Measurements from ENCODE around the gene EDN2.

- TF ChIP-seq CTCF (IDR thresholded peaks at IDR 0.05; ENCODE audit: low read length) (no peak), EZH2phosphoT487 (IDR thresholded peaks at IDR 0.05; ENCODE audit: low read length) (no peak), EZH2 (optimal IDR thresholded peaks at IDR 0.05; ENCODE audit: low read depth, low read length) (no peak)
These were observed 45.3 kb upstream of the EDN2 start for GRCh38 chr1:41529621-41530395.
